Right renal cortex interstitium (tissue), 3 donors: ENCODE measurements around the gene CAPS. TPM values are rescaled to one million over a fixed set of nuclear protein-coding genes. Genes with fewer than 3 reads are reported as not detected.

ENCODE experiments used
- DNase-seq, 3 donors: peaks; one replicate each; pipeline ENCODE4 v3.0.0-alpha.2; 2013; ENCODE audit warnings: low read depth in 3 of 3, low spot score in 2 of 3
- polyA plus RNA-seq, 3 donors: library from polyadenylated mRNA; unstranded; fragments of 120-200 nt; gene quantifications; one replicate each; pipeline ENCODE4 v1.2.1, GENCODE V29; 2013; ENCODE audit not compliant: insufficient read length in 3 of 3

Gene CAPS
- polyA plus RNA-seq, 3 donors: 15.6 to 28.0 (median 23.4) TPM

DNA sequence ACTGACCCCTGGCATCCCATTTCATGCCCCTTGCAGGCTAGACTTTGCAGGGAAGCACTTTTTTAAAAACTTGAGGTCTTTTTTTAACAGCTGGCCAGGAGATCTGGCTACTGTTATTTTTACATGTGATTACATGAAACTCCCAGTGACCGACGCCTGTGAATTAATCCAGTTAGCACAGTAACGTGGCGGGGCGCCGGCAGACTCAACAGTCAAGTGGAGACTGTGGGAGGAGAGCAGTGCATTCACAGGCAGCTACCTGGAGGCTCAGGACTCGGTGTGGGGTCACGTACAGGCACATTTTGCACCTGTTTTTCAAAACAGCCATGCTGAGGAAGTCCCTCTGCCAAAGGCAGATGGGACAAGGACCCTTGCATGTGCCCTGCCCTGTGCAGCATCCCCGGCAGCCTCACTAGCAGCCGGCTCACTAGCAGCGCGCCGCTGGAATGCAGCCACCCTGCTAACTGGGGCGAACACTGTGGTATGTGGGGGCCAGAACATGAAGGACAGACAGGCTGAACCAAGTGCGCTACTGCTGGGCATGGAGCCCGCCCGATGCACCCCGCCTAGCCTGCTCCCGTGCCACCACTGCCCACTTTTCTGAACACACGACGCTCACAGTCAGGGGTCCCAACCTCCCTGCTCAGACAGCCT is 18.7 kb downstream of the CAPS start:
- DNase-seq: no peak

DNA sequence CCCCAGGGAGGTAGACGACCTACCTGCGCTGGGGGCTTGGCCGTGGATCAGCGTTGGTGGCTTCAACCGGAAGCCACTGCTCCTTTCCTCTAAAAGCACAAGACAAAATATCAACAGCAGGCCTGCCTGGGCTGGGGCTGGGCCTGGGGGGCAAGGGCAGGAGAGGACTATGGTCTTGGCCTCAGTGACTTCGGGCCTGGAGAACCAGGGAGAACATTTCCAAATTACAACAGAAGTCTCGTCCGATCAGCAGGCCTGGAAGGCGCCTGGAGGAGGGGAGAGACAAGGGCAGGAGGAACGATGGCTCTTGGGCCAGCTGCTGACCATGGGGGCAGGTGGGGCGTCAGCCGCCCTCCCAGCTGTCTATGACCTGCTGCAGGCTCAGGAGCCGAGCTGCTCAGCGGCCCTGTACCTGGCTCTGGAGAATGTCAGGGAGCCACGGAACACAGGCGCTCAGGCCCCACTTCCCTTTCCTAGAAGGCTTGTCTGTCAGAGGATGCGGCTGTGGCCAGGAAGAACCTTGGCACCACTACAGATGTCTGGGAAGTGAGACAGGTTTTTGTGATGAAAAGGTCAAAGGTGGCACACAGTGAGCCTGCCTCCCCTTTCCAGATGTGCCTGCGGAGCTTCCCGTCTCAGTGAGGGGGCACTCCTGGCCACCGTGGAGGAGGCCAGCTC is 19.5 kb downstream of the CAPS start:
- no peak for DNase-seq

DNA sequence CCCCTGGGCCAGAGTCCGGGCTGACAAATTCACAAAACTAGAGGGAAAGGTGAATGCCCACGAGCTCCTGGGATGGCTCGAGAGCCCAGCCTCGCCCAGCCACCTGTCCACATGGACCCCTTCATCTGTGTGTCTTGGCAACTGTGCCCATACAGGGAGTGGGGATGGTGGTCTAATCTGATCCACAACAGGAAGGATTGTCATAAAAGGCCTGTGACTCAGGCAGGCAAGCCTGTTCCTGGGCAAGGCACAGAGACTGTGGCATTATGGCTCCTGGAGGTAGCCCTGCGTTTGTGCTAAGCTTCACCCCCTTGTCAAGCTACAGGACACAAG is 20.0 kb downstream of the CAPS start:
- no peak for DNase-seq

DNA sequence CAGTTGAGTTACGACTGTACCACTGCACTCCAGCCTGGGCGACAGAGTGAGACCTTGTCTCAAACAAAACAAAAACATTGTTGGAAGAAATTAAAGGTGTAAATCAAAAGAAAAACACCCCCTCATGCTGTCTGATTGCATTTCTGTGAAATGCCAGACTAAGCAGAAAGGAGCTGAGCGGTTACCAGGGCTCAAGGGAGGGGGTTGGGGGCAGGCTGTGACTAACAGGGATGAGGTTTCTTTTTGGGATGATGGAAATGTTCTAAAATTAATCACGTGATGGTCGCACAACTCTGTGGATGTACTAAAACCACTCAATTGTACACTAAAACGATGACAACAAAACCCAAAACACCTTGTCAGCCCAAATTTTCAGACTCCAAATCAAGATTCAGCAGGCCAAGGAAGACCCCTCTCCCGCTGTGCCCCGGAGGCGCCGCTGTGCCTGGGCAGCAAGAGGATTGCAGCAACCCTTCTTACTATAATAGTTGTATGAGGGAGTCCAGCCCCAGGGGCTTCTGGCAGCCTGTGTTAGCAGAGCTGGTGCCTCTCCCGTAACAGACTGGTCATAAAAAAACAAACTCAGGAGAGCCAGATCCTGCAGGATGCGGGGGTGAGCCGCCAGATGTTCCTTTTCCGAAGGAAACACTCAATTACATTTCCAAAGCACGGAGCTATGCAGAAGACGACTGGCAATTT is 20.9 kb downstream of the CAPS start:
- no peak for DNase-seq

DNA sequence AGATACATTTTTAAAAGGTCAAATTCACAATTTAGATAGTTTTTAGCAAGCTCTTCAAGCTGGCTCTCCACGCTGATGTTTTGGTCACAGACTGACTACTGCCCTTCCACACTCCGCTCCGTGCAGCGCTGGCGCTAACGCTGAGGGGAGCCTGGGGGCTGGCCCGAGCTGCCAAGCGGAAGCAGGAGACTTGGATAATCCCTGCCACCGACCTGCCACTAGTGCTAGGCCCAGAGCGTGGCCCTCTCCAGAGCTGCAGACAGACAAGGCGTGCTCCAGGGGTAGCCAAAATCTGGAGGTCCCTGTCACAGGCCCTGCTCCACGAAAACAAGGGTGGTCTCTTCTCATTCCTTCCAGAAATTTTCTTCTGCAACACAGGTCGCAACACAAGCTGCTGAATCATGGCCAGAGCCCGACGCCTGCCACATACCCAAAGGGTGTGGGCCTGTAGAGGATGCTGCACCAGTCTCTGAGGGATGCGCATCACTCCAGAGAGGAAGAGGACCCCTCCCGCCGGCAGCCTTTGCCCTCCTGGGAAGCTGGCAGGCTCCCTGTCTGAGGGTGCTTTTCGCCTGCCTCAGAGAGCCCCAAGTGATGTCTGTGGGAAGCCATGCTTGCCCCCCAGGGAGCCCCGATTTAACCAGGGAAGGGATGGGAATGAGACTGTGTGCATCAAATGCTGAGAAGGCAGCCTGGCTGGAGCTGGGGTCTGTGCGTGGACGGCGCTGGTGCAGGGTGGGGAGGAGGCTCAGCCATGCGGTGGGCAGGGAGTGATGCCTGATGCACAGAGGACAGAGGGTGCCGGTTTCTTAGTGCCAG is 21.6 kb downstream of the CAPS start:
- DNase-seq: no peak

DNA sequence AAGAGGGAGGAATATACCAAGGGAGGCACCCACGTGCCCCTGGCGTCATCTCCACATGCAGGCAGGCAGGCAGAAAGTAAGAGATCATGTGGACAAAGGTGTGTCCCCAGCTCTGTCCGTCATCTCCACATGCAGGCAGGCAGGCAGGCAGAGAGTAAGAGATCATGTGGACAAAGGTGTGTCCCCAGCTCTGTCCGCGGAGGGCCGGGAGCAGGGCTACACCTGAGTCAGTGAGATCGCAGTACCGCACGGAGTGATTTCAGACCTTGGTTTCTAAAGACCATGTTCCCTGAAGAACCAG is 22.2 kb downstream of the CAPS start:
- no peak for DNase-seq

DNA sequence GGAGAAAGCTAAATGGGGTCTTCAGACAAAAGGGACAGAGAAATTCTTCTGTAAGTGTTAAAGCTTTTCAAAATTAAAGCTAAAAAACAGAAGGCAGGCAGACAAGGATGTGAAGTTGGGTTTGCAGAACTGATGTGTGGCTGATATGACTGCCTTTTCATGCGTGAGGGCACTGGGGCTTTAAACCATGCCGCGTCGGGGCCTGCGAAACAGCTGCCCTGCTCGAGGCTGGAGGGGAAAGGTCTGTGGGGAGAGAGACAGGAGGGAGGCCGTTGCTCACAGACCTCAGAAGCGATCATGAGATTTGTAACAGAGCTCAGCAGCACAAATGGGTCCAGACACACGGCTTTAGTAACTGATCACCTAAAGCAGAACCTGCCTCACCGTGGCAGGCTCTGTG is 23.5 kb downstream of the CAPS start:
- no peak for DNase-seq

DNA sequence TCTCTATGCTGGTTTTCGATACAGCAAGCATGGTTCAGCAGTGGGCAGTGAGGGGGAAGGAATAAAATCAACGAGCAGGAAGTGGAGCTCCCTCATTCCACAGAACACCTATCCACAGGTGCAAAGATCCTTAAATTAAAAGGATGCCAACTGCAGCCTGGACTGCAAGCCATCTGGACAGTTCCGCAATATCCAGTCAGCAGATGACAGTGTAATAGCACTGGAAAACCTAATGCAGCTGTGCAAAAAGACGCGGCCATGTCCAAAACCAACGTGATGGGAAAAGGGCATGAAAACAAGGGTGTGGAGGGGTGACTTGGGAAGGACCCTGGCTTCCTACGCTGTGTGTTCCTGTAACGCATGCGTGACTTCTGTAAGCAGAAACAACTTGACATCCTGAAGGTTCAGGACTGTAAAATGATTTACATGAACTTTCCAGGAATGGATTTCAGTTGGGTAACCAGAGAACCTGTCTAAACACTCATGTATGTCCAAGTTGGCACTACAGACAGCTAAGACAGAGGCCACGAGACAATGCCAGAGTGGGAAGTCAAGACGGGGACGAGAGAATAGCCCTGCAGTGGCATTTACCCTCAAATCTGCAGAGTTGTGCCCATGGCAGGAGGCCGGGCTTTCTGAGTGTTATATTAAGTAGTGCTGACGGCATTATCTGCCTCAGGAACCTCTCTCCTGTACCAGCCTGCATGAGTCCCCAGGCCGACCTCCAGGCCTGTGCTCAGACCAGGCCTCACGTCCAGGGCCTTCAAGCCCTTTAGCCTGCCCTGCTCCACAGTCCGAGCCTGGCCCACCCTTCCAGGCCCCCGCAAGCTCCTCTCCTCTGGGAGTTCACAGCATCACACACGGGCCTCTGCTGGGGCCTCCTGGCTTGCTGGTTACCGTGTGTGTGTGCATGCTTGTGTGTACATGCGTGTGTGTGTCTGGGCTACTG is 26.5 kb downstream of the CAPS start:
- no peak for DNase-seq

DNA sequence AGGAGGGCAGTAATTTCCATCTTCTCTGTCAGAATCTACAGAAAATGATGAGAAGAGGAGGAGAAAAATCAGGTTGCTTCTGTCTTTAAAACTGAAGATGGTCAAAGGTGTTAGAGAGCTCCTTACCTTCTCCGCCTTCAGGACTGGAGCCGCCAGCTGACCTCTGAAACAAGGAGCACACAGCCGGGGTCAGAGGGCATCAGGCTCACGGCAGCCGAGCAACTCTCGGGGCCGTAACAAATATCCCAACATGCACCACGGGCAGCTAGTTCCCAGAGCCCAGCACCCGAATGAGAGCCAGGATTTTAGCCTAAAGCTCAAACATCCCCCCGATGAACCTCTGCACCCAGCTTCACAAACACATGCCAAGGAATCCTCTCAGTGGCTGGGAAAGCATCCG is 27.6 kb downstream of the CAPS start:
- no peak for DNase-seq

DNA sequence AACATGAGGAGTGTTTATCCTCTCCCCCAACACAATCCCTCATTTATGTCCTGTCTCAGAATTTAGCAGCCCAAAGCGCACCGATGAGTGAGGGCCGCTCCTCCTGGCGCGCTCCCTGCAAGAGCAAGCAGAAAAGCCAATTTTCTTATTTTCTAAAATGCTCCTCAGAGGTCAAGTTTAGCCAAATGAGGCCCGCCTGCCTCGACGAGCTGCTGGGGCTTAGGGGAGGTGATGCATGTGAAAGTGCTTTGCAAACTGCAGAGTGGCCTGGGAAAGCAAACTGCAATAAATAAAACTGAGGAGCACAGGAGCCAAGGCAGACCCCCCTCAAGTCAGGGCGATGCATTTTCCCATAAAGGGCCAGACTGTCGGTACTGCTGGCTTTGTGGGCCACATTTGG is 29.0 kb downstream of the CAPS start:
- no peak for DNase-seq

DNA sequence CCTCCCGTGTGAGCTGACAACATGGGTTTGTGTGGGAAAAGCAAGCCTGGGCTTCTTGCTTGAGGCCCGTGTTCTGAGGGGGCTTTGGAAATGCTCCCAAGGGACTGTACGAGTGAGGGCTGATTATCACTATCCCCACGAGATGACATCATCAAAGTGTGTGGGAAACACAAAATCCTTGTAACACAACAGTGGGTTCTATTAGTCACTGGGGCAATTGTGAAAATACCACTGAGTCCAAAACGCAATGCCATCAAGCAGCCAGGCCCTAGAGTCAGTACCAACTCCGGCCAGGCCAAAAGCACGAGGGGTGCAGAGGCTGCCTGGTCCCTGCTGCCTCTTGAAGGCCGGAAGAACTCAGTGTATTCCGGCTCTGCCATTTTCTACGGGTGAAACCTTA is 29.6 kb downstream of the CAPS start:
- DNase-seq: no peak

DNA sequence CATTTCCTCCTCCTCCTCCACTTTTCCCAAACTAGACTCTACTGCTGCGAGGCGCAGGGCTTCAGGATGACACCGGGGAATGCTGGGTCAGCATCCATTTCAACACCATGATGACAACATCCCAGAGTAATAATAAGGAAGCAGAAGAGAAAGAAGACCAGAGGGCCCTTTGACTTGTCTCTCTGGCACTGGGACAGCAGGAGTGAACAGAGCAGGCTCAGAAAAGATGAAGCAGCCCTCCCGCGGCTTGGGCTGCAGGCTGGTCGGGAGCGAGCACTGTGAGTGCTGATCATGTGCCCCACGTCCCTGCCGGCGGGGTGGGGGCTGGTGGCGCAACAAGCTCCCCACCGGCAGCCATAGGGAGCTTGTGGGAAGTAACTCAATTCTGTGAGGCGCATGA is 33.4 kb downstream of the CAPS start:
- no peak for DNase-seq

DNA sequence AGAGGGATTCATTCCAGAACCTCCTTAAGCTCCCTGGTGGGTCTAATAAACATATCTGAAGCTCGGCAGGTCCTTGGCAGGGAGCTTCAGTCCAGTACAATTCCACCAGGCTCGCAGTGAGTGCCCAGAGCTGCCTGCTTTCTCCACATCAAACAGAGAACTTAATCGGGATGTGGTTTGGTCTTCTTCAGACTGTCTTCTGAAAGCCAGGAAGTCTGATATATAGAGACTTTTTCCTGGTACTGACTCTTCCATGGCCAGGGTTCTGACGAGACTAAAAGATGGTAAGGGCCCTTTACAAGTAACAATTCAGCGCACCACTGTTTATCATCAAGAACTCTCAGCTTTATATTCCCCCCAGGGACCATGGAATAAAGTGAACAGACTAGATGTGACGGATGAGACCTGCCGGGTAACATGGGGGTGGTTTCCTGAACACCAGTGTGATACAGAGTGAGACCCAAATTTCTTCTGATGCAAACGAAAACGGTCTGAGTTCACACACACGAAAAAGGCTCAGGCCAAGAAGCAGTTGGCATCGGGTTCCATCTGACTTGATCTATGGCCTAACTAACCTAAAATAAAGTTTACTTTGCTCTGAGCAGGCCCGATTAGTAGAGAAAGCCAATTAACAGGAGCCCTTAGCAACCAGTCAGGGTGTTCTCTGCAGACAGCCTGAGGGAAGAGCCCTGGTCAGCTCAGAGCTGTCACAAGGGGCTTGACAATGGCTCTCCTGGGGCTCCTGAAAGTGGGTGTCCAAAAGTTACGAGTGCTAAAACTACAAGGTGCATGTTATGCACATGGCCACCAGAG is 34.9 kb downstream of the CAPS start:
- no peak for DNase-seq

DNA sequence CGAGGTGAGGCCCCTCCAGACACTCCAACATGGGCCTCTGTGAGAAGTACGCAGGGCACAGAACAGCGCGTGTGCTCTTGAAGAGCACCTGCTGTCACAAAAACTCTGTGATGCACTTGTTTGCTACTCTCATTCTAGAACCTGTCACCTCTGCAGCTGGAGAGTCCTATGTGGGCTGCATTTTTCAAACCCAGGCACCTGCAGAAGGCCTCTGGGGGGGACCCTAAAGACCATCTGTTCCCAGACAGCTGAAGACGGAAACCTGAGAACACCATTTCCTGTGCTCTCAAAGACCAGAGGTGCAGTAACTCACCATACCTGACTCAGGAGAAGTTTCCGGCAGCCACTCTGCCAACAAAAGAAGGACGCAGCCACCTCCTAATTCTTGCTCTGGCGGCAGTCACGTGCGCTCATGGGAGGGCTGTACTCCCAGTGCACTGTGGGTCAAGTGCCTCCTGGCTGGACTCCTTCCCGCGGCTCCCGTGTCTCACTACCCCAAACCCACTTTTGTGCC is 35.8 kb downstream of the CAPS start:
- no peak for DNase-seq

DNA sequence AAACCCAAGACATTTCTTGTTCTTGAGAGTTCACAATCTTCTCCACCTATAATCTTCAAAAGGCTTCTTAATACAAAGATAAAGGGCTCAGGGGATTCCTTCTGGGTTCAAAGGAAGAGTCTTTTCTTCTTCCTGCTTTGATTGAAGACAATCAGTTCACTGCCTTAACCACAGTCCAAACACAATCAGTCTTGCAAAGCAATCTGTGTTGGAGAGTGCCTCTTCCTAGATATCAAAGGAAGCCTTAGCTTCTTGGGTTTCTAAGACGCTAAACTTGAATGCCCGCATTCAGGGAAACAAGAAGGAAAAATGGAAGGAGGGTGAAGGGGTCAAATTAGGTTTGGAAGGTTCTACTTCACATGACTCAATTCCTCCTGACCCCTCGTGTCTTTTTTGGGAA is 36.7 kb downstream of the CAPS start:
- no peak for DNase-seq

DNA sequence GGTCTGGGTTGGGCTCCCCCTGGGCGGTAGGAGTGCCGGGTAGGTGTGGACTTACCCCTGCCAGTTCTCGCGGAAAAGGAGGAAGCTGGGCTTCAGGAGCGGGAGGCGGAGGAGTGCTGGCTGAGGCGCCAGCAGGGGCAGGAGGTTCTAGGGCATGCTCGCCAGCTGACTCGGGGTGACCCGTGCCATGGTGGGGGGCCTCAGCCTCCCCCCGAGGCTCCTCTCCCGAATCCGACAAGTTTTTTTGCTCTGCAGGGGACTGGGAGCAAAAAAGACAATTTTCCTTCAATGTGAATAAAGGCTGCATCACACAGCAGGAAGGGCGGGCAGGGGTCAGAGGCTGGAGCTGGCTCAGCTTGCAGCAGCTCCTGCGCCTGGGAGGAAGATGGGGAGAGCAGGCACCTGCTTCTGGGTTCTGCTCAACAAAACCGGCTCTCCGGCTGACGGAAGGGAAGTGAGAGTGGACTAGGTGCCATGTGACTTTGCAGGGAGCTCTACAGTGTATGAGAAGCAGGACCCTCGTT is 37.3 kb downstream of the CAPS start:
- DNase-seq: no peak

DNA sequence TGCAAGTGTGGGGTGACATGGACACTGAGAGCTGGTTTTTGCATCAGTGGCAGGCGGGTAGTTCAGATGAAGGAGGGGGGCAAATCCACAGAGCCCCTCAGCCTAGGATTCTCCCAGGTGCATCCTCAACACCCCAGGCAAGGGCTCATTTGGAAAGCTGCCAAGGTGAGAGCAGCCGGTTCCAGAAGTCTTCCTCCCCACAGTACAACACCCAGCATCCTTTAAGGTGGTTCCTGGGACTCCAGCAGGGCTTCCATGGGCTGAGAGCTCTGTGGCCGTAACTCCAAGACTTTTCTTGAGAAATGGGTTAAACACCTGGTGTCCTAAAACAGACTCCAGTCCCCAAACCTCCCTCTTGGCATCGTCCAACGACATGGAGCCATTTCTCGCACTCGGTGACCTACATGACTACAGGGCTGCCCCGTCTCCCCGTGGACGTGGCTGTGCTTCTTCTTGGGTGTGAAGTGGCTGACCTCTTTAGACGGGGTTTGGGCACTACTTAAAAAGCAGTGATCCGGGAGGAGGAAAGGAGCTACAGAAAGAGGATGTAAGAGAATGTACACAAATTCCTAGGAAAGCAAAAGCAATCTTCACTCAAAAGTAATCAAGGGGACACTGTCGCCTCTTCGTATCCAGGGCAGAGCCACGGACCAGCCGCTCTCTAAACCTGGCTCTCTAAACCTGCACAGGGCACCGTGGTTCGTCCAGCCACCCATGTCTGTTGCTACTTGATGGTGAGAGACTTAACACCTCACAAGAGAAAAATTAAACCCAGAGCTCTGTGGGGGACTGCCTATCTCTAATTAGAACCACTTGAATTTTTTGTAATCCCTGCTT is 38.4 kb downstream of the CAPS start:
- no peak for DNase-seq

DNA sequence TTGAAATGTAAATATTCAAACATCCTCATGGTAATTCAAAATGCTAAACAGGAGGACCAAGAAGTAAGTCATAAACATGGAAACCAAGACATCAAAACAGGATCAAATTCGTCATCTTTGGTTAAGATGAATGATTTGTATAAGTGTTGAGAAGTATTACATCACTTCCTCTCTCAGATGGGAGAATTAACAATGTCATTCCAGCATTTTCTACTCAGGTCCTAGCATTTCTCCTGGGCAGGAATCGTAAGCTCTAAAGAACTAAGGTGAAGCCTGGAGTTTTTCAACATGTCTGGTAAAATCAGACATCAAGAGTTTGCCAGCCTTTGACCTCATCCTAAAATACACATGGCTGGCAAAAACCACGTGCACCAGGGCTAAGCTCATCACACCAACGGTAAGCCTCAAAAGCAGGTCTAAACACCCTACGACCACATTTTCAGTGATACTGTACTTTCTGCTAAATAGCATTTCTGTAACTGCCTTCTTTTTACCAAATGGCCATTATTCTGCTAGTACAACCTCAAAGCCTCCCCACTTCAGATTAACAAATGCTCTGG is 39.1 kb downstream of the CAPS start:
- DNase-seq: no peak
